GM19468 (cell line): Measurements from ENCODE around the gene AKR1C2.
"Not testable (repeated sequence)": the region's sequence is repeated elsewhere in the genome, so short reads cannot be mapped to it uniquely, and the experiment has no call there.

Source experiments
- ATAC-seq: cut with Tn5 transposase; IDR thresholded peaks from one replicate; pipeline ENCODE4 v1.9.1; 2021; ENCODE audit warnings: mild to moderate bottlenecking, moderate library complexity, moderate number of reproducible peaks; ENCODE audit not compliant: unreplicated experiment; ENCODE audit errors: extremely low read depth

AKR1C2 gene

DNA sequence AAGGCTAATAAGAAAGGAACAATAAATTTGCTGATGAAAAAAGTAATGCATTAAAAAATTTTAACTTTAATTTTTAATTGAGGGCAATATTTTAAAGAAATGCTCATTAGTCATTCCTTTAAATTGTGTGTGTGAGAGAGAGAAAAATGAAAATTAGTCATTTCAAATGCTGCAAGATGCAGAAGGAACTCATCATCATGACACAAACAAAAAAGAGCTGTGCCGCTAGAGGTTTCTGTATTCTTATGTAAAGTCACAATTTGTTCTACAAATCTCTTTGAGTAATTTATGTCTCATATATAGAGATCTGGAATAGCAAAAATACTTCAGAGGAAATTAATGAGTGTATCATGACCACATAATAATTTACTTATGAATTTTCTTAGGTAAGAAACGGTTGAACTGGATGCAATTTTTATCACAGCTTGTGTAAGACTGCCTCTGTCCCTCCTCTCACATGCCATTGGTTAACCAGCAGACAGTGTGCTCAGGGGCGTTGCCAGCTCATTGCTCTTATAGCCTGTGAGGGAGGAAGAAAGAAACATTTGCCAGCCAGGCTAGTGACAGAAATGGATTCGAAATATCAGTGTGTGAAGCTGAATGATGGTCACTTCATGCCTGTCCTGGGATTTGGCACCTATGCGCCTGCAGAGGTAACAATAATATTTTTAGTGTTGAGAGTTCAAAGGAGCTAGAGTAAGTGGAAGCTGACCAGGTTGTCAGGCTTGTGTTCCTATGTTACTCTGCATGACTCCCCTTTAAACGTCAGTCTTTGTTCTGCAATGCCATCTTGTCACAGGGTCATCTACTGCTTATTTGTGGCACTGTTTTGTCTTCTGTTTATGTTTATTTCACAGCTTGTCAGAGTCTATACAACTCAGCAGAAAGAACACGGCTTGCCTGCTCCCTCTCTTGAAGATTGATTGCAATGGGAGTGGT lies 40.5 kb downstream of the AKR1C2 start, which contains the start of gene AKR1C1:
Gene AKR1C1 (plus strand): TSS at position 540 of the 939 bp plus-strand sequence. CDS start 30 bp downstream, at position 570.
- not testable (repeated sequence) for ATAC-seq

DNA sequence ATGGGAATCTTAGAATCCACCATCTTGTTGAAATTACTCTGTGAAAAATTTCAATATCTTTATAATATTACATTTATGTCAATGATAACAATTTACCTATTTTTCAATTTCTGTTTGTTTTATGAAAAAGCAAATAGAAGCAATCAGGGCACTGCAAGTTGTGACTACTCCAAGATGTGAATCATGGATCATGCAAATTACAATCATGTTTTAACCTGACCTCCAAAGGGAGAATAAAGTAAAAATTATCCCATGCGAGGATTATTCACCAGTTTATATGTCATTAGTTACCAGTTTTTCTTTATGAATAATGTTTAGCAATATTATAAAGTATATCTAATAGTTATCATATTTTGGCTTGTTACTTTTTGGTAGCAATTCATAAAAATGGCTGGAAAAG lies 41.3 kb downstream of the AKR1C2 start:
- not testable (repeated sequence) for ATAC-seq

DNA sequence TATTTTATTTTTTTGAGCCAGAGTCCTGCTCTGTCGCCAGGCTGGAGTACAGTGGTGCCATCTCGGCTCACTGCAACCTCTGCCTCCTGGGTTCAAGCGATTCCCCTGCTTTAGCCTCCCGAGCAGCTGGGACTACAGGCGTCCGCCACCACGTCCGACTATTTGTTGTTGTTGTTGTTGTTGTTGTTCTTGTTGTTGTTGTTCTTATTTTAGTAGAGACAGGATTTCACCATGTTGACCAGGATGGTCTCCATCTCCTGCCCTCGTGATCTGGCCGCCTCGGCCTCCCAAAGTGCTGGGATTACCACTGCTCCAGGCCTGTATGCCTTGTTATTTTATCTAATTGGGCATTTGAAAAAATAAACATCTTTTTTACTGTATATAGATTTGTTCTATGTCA lies 42.1 kb downstream of the AKR1C2 start:
- ATAC-seq: not testable (repeated sequence)

GRCh38 chr10:4956955-4957645 lies 46.6 kb downstream of the AKR1C2 start:
- ATAC-seq: not testable (repeated sequence)

- not testable (repeated sequence) for ATAC-seq
Observed at GRCh38 chr10:4956088-4956487, 47.6 kb downstream of the AKR1C2 start.

GRCh38 chr10:4953405-4953804 lies 50.3 kb downstream of the AKR1C2 start:
- ATAC-seq: no peak

- ATAC-seq: not testable (repeated sequence)
Observed at GRCh38 chr10:4951512-4952162, 52.0 kb downstream of the AKR1C2 start.

- ATAC-seq: no peak
Observed at GRCh38 chr10:4947635-4948596, 55.7 kb downstream of the AKR1C2 start.

GRCh38 chr10:4947039-4947634 lies 56.5 kb downstream of the AKR1C2 start:
- no peak for ATAC-seq

GRCh38 chr10:4945766-4946717 lies 57.6 kb downstream of the AKR1C2 start:
- ATAC-seq: no peak

DNA sequence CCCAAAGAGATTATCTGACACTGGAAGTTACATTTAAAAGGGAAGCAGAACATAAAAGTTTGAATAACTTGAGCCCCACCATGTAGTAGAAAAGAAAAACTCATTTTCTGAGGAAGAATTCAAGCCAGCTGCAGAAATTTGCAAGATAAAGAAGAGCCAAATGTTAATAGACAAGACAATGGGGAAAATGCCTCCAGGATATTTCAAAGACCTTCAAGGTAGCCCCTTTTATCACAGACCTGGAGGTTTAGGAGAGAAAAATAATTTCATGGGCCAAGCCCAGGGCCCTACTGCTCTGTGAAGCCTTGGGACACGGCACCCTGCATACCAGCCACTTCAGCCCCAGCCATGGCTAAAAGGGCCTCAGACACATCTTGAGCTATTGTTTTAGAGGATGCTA lies 58.8 kb downstream of the AKR1C2 start:
- no peak for ATAC-seq

DNA sequence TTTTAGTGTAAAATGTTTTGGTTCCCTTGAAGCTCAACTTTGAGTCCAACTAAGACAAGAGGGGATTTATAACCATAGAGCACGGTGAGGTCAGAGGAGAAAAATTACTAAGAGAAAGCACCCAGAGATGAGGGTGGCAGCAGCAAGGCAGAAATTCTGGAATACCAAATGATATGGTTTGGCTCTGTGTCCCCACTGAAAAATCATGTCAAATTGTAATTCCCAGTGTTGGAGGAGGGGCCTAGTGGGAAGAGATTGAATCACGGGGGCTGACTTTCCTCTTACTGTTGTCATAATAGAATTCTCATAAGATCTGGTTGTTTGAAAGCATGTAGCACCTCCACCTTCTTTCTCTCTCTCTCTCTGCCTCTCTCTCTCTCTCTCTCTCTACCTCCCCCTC lies 59.8 kb downstream of the AKR1C2 start:
- no peak for ATAC-seq

DNA sequence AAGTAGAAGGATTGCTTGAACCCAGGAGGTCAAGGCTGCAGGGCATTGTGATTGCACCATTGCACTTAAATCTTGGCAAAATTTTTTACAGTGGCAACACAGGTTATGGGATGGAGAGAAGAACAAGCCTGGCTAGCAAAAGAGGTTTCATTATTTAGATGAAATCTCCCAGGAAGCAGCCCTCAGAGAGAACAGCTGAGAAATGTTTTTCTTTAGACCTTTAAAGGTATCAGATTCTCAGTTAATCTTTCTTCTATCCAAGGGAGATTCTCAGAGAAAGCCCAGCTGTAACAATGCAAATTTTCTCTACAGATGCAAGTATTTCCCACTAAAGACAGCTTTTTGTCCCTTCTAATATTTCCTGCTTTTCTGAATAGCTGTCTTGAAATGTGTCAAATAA lies 60.2 kb downstream of the AKR1C2 start:
- not testable (repeated sequence) for ATAC-seq

- not testable (repeated sequence) for ATAC-seq
Observed at GRCh38 chr10:4942931-4943330, 60.7 kb downstream of the AKR1C2 start.

DNA sequence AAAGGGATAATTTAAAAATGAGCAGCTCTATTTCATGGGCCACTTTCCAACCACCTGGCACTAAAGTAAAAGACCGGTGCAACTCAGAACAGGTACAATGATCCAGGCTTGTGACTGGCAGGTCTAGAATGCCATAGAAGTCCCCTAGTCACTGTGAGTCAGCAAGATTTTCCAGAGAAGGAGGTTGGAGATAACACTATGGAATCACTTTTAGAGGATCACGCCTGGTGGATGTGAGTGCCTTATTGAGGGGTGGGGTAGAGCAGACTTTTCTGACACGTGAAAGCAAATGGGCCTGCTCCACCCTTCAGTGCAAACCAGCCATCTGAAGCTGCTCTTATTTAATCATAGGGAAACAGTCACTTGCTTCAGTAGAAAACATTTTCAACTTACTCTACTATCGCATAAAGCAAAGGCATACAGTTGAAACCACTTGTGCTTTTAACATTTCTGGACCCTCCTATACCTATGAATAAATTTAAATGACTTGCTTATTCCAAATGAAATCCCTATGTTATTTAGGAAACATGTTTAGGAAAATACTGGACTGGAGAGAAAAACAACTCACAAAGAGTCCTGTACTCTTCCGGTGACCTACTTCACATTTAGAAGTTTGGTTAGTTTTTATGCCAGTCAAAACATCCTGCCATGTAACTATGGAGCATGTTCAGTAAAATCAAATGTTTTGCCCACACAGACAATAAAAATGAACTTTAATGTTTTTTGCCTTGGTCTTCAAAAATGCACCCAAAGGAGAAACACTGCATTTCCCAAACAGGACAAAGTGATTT lies 61.9 kb downstream of the AKR1C2 start:
- ATAC-seq: no peak

DNA sequence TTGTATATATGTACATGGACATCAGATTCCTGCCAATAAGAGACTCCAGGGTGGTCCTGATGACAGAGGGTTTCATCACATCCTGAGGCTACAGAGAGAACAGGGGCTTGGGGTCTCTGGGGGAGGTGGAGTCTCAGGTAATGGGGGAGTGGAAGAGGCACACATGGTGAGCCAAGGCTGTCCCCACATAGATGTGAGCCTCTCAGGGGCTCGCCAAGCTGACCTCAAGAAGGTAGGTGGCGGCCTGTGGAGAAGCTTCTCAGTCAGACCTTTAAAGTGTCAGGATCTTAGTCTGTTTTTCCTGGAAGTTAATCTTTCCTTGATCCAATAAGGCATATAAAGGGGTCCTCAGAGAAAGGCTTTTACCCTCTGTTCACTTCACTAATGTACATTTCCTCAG lies 62.7 kb downstream of the AKR1C2 start:
- not testable (repeated sequence) for ATAC-seq

DNA sequence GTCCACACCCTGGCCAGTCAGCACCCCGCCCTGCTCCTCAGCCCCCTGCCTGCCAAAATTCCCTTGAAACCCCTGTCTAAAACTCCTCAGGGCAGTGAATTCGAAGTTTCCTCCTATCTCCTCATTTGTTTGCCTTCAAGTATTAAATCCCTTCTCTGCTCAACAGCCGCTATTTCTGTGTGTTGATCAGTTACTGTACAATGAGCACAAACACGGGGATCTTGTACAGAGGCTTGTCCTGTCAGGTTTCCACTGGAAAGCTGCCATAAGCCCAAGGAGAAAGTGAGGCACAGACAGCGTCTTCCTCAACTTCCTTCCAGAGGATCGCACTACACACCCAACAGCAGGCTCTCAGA lies 63.6 kb downstream of the AKR1C2 start:
- not testable (repeated sequence) for ATAC-seq
